ENCODE measurements around the gene AADAC.
A peak's percentile ranks its signal among the peaks of the same experiment; 100 is the strongest.

DNA sequence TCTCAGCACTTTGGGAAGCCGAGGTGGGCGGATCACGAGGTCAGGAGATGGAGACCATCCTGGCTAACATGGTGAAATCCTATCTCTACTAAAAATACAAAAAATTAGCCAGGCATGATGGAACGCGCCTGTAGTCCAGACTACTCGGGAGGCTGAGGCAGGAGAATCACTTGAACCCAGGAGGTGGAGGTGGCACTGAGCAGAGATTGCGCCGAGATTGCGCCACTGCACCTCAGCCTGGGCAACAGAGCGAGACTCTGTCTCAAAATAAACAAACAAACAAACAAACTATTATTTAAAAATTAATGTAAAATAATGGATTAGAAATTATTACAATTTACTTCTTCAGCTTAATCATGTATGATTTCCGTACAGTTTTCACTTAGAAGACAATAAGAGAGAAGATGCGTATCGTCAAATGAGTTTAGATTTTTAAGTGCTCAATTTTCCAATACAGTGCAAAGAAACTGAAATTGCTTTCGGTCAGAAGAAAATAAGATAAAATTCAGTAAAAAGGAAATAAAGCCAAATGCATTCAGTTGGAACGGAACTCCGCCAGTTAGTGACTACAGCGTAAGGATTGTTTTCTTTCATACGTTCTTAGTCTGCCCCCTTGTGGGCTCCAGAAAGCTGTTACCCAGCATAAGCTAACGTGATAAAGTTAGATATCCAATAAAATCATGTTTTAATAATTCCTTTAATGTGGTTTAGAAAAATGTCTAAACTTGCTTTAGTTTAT is 24.8 kb downstream of the AADAC start:
- TF ChIP-seq, protein P1, sequence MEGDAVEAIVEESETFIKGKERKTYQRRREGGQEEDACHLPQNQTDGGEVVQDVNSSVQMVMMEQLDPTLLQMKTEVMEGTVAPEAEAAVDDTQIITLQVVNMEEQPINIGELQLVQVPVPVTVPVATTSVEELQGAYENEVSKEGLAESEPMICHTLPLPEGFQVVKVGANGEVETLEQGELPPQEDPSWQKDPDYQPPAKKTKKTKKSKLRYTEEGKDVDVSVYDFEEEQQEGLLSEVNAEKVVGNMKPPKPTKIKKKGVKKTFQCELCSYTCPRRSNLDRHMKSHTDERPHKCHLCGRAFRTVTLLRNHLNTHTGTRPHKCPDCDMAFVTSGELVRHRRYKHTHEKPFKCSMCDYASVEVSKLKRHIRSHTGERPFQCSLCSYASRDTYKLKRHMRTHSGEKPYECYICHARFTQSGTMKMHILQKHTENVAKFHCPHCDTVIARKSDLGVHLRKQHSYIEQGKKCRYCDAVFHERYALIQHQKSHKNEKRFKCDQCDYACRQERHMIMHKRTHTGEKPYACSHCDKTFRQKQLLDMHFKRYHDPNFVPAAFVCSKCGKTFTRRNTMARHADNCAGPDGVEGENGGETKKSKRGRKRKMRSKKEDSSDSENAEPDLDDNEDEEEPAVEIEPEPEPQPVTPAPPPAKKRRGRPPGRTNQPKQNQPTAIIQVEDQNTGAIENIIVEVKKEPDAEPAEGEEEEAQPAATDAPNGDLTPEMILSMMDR (IDR thresholded peaks at IDR 0.05): peak; percentile 61 to 87 (median 84)
- TF ChIP-seq POLR2A (IDR thresholded peaks at IDR 0.05): no peak
